GM19099 (cell line): Measurements from ENCODE around the gene PODNL1.

ENCODE experiments used
- POLR2A ChIP-seq: IDR thresholded peaks from 3 replicates; pipeline ENCODE4 v1.6.1; 2011; ENCODE audit warnings: low read depth; ENCODE audit not compliant: insufficient read length; ENCODE audit errors: extremely low read depth

The PODNL1 gene

DNA sequence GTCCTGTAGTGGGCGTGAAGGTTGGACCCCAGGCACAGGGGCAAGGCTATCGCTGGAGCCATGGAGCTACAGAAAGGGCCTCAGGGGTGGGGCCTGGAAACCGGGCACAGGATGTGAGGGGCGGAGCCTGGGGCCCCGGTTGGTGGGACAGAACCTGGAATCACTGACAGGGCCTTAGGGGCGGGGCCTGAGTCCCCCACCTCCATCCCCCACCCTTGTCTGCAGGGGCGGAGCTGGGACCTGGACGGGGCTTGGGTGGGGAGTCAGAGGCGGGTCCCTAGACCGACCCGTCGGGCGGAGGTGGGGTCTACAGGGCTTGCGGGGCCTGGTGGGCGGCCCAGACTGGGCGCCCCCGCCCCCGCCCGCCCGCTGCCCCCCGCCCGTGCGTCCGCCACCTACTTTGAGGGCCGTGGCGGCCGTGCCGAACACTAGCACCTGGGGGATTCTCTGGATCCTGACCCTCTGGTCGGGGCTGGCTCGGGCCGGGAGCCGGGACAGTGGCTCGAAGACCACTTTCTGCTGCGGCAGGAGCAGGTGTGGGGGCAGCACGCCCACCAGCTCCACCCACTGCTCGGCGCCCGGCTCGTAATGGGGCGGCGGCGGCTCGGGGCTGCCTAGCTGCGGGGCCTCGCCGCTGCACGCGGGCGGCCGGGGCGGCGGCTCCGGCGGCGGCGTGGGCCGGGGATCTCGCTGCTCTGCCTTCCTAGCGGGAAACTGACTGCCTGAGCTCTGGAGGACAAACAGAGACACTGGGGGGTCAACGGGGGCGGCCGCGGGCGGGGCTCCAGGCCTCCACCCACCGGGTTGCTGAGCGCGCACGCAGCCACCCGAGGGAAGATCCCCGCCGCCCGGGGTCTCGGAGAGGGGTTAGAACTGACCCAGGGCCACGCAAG, 40.4 kb upstream of the PODNL1 start:
- no peak for TF ChIP-seq POLR2A

DNA sequence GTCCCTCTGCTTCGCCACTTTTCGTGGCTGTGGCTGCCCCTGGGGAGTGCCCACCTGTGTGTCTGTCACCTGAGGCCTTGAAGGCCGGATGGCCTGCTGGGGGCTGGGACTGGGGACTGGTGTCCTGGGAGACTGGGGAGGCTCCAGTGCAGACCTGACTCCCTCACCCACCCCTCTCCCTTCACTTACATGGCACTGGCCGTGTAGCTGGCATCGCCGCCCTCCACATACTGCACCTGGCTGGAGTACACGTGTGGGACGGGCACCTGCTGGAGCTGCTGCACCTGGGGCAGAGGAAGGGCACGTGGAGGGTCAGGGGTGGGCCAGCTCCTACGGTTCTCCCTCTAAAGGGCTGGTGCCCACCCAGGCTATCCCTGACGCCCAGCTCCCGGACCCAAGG, 39.6 kb upstream of the PODNL1 start:
- TF ChIP-seq POLR2A: no peak

DNA sequence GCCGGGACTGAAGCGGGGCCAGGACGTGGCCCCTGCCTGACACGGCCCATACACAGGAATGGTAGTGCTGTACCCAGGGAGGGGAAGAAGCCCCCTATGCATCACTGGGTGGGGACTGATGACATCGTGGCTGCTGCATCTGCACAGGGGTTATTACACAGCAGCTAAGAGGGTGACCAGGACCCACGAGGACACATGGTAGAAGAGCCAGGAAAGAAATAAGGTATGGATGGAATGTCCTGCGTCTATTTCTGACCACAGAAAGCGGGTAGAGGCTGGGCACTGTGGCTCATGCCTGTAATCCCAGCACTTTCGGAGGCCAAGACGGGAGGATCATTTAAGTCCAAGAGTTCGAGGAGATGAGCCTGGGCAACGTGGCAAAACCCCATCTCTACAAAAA, 38.2 kb upstream of the PODNL1 start:
- no peak for TF ChIP-seq POLR2A

DNA sequence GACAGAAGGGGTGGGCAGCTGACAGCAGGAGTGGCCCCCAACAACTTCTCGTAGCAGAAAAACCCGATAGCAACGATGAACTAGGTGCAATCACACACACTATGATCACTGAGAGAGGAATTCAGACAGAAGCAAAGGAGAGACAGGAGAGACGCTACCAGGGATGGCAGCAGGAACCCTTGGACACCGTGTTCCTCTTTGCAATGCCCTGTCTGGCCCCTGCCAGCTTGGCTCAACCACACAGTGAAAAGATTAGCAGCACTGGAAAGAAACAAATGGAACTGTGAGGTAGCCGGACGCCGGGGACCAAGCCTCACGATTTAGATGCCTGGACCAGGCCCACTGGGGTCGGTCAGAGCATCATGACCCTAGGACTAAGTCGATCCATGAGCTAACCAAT, 37.7 kb upstream of the PODNL1 start:
- no peak for TF ChIP-seq POLR2A

DNA sequence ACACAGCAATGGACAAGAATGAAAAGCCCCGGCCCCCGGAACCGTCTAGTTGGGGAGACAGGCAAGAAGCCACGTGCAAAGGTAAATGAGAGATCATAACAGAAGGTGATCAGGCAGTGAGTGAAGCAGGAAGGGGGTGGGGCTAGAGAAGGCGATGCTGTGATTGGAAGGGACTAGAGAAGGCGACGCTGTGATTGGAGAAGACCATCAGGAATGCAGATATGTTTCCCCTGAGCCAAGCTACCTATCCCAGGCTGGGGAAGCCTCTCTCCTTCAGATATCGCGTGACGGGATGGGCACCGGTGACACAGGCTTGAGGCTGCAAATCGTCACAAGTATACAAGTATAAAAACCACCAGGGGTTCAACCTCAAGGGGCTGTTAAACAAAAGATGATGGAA, 35.9 kb upstream of the PODNL1 start:
- no peak for TF ChIP-seq POLR2A

DNA sequence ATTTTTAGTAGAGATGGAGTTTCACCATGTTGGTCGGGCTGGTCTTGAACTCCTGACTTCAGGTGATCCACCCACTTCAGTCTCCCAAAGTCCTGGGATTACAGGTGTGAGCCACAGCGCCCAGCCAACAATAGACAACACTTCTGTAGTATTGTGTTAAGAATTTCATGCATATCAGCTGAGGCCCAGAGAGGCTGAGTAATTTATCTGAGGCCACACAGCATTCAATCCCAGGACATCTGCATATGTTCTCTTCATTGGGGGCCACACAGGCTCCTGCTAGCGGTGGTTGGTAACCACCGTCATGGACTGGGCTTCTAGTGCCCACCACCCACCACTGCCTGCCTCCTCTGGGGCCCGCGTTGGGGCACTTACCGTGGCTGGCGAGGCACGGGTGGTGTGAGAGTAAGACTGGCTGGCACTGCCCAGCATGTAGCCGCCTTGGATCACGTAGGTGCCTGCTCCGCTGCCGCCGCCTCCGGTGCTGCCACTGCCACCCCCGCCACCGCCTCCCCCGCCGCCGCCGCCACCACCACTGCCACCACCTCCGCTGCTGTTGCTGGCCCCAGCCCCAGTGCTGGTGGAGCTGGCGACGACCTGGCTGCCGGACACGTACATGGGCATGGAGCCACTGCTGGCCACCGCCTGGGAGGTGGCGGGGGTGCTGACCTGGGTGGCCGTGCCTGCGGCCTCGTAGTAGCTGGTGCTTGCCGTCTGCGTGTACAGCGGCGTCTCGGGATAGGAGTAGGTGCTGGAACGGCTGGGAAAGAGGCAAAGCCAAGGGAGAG, 34.3 kb upstream of the PODNL1 start:
- TF ChIP-seq POLR2A: no peak

DNA sequence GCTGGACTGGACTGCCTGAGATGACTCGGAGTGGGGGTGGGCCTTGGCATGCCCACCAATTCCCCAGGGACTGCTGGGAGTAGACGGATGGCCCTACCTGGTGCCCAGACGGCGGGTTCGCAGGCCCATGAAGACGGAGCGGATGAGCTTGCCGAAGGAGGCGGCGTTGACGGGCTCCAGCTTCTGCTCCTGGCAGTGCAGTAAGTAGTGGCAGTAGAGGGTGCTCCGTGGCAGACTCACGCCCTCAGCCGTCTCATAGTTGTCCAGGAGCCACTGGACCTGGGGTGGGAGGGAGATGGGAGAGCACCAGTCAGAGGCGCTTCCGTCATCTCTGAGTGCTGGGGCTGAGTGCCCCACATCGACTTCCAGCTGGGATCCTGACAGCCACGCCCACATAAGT, 31.7 kb upstream of the PODNL1 start:
- no peak for TF ChIP-seq POLR2A

DNA sequence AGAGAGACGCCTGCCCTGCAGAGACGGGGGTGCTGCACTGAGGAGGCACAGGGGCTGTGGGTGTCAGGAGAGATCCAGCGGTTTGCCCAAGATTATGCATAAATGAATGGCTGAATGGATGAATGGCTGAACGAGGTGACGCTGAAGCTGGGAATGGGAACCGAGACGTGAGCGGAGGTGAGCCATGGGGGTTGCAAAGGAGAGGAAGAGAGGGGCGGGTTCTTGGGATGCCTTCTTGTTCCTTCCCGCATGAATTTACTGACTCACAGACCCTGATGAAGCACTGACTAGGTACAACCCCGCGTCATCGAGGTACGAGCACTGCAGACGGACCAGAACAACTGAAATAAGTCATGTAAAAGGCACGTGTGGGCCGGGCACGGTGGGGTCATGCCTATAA, 30.8 kb upstream of the PODNL1 start:
- no peak for TF ChIP-seq POLR2A

DNA sequence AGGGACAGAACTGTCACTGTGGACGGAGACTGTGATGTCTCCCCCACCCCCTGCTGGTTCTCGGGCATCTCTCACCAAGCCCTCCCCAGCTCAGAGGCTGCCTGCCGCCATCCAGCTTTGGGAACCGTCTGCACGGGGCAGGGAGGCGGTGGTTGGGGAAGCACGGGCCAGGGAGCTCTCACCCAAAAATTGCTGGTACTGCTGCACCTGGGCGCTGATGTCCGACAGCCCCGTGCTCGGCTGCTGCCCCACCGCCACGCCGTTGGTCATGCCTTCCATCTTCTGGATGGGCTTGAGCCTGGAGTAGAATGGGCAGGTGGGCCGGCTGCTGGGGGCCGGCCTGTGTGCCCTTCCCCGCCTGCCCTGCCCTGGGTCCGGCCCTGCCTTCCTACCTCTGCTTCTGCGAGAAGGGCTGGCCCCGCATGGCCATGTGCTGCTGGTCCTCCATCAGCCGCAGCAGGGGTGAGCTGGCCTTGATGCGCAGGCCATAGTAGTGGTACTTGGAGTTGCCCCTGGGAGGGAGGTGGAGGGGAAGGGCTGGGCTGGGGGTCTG, 30.2 kb upstream of the PODNL1 start:
- no peak for TF ChIP-seq POLR2A

DNA sequence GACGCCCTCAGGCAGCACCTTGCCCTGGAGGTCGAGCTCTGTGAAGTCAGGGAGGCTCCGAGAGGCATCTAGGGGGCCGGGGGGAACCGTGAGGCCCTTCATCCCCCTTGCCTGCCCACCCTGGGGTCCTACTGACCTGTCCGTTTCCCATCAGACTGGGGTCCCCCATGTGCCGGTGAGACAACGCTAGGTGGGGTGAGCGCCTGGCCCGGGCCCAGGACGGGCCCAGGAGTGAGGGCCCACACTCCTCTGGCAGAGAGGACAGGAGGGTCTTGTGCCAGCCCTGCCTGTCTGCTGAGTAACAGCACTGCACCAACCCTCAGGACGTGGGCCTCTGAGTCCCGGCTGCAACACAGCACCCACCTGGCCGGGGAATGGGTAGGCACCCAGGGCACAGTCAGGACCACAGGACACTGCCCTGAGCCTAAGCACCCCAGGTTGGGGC, 28.5 kb upstream of the PODNL1 start:
- no peak for TF ChIP-seq POLR2A

DNA sequence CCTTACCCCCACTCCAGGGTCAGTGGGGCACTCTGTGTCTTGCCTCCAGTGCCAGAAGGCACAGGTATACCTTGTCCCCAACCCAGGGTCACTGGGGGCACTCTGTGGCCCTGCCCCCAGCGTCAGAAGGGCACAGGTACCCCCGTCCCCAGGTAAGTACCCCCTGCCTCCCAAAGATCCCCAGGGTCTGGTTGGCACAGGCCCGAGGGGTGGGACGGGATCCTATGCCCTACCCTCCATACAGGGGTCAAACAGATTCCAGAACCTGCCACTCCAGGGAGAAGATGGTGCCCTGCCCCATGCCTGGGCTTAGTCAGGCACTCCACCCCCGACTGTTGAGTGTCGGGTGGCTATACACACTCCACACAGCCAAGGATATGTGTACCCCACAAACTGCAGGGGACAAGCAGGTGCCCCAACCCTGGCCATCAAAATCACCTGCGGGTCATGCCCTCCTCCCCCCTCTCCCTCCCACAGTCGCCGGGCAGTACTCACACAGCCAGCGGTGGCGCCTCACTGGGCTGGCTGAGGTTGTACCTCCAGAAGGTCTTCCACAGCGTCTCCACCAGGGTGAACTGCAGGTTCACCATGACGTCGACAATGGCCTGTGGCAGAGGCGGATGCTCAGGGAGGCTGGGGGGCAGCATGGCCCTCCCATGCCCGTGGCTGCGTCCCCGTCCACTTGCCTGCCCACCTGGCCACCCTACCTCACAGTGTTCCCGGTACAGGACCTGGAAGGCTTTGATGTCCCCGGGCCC, 27.9 kb upstream of the PODNL1 start:
- no peak for TF ChIP-seq POLR2A

DNA sequence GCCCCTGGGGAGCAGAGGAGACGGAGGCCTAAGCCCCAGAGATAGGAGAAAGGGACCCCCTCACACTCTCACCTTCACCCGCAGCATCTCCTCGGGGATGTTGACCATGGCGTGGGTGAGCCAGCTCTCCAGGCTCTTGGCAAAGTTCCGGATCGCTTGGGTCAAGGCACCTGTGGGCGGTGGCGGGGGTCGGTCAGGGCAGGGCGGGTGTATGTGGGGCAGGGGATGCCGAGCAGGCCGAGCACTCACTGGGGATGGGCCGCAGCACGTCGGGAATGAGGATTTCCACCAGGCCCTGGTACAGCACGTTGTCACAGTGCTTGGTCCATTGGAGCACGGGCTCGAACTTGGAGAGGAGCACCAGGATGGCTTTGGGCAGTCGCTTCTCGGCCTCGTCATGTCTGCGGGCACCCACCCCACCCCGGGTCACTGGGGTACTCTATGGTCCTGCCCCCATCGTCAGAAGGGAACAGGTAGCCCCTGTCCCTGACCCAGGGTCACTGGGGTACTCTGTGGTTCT, 27.2 kb upstream of the PODNL1 start:
- no peak for TF ChIP-seq POLR2A

DNA sequence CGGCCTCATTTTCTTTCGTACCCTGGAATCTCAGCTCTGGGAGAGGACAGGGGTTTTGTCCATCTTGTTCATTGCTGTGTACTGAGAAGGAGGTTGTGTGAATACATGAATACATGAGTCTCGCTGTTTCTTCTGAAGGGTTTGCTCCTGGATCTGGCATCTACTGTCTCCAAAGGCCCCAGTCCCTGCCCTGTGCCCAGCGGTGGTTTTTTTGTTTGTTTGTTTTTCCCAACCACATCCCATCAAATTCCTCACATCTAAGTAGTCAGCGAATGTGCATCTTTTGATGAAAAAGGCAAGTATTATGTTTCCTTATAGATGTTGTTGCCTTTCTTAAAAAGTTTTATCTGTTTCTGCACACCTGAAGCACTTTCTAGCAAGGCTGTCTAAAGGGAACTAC, 26.6 kb upstream of the PODNL1 start:
- no peak for TF ChIP-seq POLR2A

DNA sequence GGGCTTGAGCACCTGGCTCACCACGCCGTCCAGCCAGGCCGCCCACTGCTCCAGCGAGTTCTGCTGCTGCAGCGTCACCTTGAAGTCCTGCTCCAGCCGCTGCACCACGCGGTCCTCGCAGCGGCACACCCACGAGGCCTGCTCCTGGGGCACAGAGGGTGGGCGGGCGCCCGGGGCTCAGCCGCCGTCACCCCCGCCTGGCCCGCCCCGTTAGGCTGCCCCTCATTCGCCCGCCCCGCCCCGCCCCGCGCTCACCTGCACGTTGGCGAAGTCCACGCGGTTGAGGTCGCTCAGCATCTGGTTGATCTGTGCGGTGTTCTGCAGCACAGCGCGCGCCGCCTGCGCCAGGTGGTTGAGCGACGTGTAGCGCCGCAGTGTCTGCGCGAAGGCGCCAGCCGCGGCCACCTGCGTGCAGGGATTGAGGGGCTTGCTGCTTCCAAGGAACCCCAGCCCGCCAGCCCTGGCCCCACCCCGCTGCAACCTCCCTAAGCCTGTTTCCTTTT, 25.4 kb upstream of the PODNL1 start:
- TF ChIP-seq POLR2A: no peak
